Right forelimb (tissue), 1 donor: ENCODE measurements around the gene PCGF3.
"Not testable (repeated sequence)": the region's sequence is repeated elsewhere in the genome, so short reads cannot be mapped to it uniquely, and the experiment has no call there.

Source experiments
- DNase-seq: peaks from one replicate; pipeline ENCODE4 v3.0.0-alpha.2; 2018

PCGF3 gene

DNA sequence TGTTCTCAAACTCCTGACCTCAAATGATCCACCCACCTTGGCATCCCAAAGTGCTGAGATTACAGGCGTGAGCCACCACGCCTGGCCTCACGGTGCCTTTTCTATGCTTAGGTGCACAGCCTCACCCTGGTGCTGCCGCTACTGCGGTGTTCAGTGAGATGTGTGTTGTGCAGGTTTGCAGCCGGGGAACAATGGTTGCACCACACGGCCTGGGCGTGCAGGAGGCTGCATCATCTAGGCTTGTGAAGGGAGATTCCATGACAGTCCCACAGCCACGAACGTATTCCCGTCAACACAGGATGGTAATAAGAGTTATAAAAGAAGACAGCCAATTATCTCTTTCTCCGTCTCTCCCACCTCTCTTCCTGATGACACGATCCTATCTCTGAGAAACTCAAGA is 98.3 kb downstream of the PCGF3 start:
- DNase-seq = no peak

- no peak for DNase-seq
Measured at GRCh38 chr4:804804-805203, 99.2 kb downstream of the PCGF3 start.

GRCh38 chr4:806979-807378 is 101.3 kb downstream of the PCGF3 start:
- not testable (repeated sequence) for DNase-seq

DNA sequence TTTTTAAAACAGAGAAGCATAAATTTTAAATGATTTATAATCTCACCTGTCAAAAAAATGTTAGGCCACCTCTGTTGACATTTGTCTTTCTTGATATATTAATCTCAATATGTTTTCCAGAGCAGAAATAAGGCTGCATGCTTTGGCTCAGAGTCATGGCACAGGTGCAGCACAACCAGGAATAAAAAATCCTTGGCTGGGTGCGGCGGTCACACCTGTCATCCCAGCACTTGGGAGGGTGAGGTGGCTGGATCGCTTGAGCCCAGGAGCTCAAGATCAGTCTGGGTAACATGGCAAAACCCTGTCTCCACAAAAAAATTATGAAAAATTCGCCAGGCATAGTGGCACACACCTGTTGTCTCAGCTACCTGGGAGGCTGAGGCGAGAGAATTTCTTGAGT is 102.2 kb downstream of the PCGF3 start:
- no peak for DNase-seq

DNA sequence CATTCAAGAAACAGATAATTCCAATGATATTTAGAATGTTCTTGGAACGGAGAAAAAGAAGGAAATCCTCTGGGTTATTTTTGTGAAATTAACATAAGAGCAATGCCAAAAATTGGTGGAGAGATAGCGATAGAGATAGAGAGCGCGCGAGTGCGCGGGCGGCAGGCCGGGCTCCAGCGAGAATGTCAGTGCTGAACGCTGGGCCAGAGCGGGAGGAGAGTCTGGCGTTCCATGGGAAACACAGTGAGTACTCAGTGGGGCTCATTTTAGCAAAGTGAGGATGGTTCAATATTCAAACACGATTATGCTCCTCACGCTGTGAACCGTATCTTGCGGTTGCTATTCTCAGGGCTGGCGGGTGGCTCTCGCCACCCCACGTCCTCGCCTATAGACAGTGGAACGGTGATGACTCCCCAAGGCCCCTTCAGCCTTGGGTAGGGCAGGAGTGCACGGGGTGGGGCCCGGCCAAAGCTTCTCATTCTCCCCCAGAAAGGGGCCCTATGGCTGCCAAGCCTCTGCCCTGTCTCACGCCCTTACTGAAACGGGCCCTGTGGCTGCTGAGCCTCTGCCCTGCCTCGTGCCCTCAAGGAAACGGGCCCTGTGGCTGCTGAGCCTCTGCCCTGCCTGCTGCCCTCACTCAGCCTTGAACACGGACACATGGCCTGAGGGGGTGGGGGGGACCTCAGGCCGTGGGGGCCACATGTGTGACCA is 103.4 kb downstream of the PCGF3 start:
- no peak for DNase-seq

GRCh38 chr4:813900-814299 is 108.3 kb downstream of the PCGF3 start:
- no peak for DNase-seq

GRCh38 chr4:814312-814850 is 108.7 kb downstream of the PCGF3 start:
- DNase-seq = no peak

DNA sequence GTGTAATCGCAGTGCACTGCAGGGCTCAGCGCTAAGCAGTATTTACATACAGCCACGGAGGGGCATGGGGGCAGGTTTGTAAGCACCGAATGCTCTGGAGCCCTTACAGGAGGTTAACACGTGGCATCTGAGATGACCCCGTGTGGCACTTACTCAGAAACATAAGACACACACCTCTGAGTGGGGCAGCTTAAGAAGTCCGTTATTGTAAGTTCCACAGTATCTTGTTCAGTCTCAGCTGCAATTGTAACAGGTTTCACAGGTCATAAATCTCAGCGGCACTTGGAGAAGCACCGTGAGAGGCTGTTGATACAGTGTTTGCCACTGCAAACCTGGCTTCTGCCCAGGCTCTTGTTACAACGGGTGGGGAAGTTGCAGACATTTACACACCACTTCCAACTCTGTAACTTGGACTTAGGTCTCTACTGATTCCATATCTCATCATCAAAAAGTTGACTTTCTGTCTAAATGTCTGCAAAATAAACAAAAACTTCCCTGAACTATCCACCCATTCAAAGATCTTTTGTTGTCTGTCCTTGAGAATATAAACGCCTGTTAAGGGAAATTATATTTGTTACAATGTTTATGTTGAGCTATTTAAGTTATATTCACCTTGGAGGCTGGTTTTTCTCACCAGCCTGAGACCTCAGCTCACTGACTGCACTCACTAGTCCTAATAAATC is 110.0 kb downstream of the PCGF3 start:
- no peak for DNase-seq

- DNase-seq = no peak
Measured at GRCh38 chr4:818106-818921, 112.7 kb downstream of the PCGF3 start.

DNA sequence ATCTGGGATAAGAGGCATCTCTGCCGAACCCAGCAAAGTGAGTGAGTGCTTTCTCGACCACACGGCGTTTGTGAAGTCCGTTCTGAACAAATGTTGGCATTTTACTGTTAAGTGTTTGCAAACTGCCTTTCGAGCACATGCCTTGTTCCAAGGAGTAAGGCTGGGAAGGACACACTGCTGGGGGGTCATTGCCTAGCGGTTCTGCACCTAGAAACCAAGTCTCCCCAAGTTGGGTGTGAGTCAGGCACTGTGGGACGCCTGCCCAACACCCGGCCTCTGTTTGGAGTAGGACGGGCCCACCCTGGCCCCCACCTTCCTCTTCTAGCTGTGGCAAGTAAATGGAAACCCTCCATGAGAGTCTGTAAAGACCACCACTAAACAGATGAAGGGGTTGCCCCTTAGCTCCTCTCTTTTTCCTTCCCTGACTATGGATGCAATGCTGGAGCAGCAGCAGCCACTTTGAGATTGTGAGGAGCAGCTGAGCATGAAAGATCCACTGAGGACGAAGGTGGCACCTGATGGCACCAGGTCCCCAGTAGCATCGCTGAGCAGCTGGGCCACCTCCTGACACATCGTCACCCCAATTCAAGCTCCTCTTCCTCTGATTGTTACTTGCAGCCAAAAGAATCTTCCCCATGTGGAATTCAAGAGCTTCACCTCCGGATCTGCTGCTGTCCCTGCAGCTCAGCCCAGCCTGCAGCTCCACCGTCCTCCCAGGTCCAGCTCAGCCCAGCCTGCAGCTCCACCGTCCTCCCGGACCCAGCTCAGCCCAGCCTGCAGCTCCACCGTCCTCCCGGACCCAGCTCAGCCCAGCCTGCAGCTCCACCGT is 114.0 kb downstream of the PCGF3 start:
- no peak for DNase-seq
